Neural cell (in vitro differentiated cells): ENCODE measurements around the gene MACC1. TPM values are rescaled to one million over a fixed set of nuclear protein-coding genes. Genes with fewer than 3 reads are reported as not detected.

ENCODE experiments used
- H2AFZ ChIP-seq: fragments of 200-600, 300-800 bp; sonication (generic), shearing (Covaris generic); 2 replicates; pipeline ENCODE4 v1.6.0; 2014; ENCODE audit warnings: low read depth, mild to moderate bottlenecking, antibody characterized with exemption, low read length, moderate library complexity
- H3F3A ChIP-seq: fragments of 200-600 bp; shearing (Covaris generic); 2 replicates; pipeline ENCODE4 v1.6.1; 2016; ENCODE audit warnings: mild to moderate bottlenecking, moderate library complexity, mixed read lengths, antibody characterized with exemption, low read length; ENCODE audit not compliant: insufficient read depth, poor library complexity, severe bottlenecking
- H3K27ac ChIP-seq: fragments of 200-600, 300-800 bp; sonication (generic), shearing (Covaris generic); 2 replicates; pipeline ENCODE4 v1.5.1; 2014; ENCODE audit warnings: mild to moderate bottlenecking, low read length, moderate library complexity
- H3K27me3 ChIP-seq: fragments of 300-800, 200-600 bp; sonication (generic), shearing (Covaris generic); 2 replicates; pipeline ENCODE4 v1.6.0; 2014; ENCODE audit warnings: mild to moderate bottlenecking, low read depth, low read length, moderate library complexity; ENCODE audit not compliant: insufficient read depth
- H3K36me3 ChIP-seq: fragments of 300-800, 200-600 bp; sonication (generic), shearing (Covaris generic); 2 replicates; pipeline ENCODE4 v1.5.1; 2014; ENCODE audit warnings: mild to moderate bottlenecking, antibody characterized with exemption, low read length, moderate library complexity; ENCODE audit not compliant: insufficient read depth
- H3K4me2 ChIP-seq: fragments of 300-800, 200-600 bp; sonication (generic), shearing (Covaris generic); 2 replicates; pipeline ENCODE4 v1.6.0; 2014; ENCODE audit warnings: mild to moderate bottlenecking, low read length
- H3K4me3 ChIP-seq: fragments of 300-800, 200-600 bp; sonication (generic), shearing (Covaris generic); 2 replicates; pipeline ENCODE4 v1.5.1; 2014; ENCODE audit warnings: mild to moderate bottlenecking, low read length, moderate library complexity
- H3K79me2 ChIP-seq: fragments of 200-600 bp; shearing (Covaris generic); replicated peaks from 2 replicates; pipeline ENCODE4 v1.6.0; 2014; ENCODE audit warnings: mild to moderate bottlenecking, low read length, moderate library complexity; ENCODE audit not compliant: insufficient read depth
- H3K9ac ChIP-seq: fragments of 300-800, 200-600 bp; sonication (generic), shearing (Covaris generic); 2 replicates; pipeline ENCODE4 v1.6.1; 2016; ENCODE audit warnings: mild to moderate bottlenecking, low read length, mixed read lengths
- H3K9me2 ChIP-seq: fragments of 200-600 bp; shearing (Covaris generic); 2 replicates; pipeline ENCODE4 v1.6.1; 2016; ENCODE audit warnings: mild to moderate bottlenecking, low read length, mixed read lengths; ENCODE audit not compliant: insufficient read depth
- H3K9me3 ChIP-seq: fragments of 200-600, 300-800 bp; sonication (generic), shearing (Covaris generic); 2 replicates; pipeline ENCODE4 v1.6.1; 2016; ENCODE audit warnings: mild to moderate bottlenecking, mixed run types, low read length, moderate library complexity, mixed read lengths
- H4K20me1 ChIP-seq: fragments of 200-600 bp; shearing (Covaris generic); 2 replicates; pipeline ENCODE4 v1.6.1; 2016; ENCODE audit warnings: mild to moderate bottlenecking, mixed run types; ENCODE audit not compliant: insufficient read depth
- EP300 ChIP-seq: fragments of 450-650 bp; conservative IDR thresholded peaks from 2 replicates; pipeline ENCODE4 v1.6.1; 2014; ENCODE audit warnings: antibody characterized with exemption, mild to moderate bottlenecking, moderate library complexity; ENCODE audit not compliant: poor library complexity, severe bottlenecking
- EZH2 ChIP-seq: fragments of 200-600, 300-800 bp; shearing (Covaris generic), sonication (generic); IDR thresholded peaks from 2 replicates; pipeline ENCODE4 v1.6.1; 2014; ENCODE audit warnings: antibody characterized with exemption, low read length, borderline replicate concordance, mild to moderate bottlenecking; ENCODE audit not compliant: insufficient read depth, poor library complexity, severe bottlenecking
- MXI1 ChIP-seq: fragments of 450-650 bp; conservative IDR thresholded peaks from 2 replicates; pipeline ENCODE4 v1.6.1; 2014; ENCODE audit warnings: antibody characterized with exemption, mild to moderate bottlenecking; ENCODE audit not compliant: poor library complexity, severe bottlenecking
- POLR2AphosphoS5 ChIP-seq: IDR thresholded peaks from 2 replicates; pipeline ENCODE4 v1.6.1; 2012
- RAD21 ChIP-seq: fragments of 450-650 bp; conservative IDR thresholded peaks from 2 replicates; pipeline ENCODE4 v1.6.1; 2014; ENCODE audit warnings: antibody characterized with exemption, mild to moderate bottlenecking, moderate library complexity
- SMC3 ChIP-seq: fragments of 450-650 bp; conservative IDR thresholded peaks from 2 replicates; pipeline ENCODE4 v1.6.1; 2014; ENCODE audit warnings: antibody characterized with exemption, mild to moderate bottlenecking, moderate library complexity; ENCODE audit not compliant: poor library complexity
- TAF1 ChIP-seq: IDR thresholded peaks from 2 replicates; pipeline ENCODE4 v1.6.1; 2012; ENCODE audit warnings: low read depth
- polyA plus RNA-seq: library from polyadenylated mRNA; depleted of rRNA; stranded (reverse); fragments of >200 nt; gene quantifications from 2 replicates; pipeline ENCODE4 v1.2.3, GENCODE V29; 2014
- TF ChIP-seq, protein P1 (sequence below): IDR thresholded peaks from 2 replicates; pipeline ENCODE4 v1.6.1; 2012; ENCODE audit warnings: borderline replicate concordance
- TF ChIP-seq, protein P2 (sequence below): fragments of 450-650 bp; IDR thresholded peaks from 2 replicates; pipeline ENCODE4 v1.5.1; 2014; ENCODE audit warnings: antibody characterized with exemption, mild to moderate bottlenecking, moderate library complexity; ENCODE audit not compliant: poor library complexity, severe bottlenecking

Gene MACC1
- polyA plus RNA-seq, 1 donor from 2014 or later, result 0.20 TPM

DNA sequence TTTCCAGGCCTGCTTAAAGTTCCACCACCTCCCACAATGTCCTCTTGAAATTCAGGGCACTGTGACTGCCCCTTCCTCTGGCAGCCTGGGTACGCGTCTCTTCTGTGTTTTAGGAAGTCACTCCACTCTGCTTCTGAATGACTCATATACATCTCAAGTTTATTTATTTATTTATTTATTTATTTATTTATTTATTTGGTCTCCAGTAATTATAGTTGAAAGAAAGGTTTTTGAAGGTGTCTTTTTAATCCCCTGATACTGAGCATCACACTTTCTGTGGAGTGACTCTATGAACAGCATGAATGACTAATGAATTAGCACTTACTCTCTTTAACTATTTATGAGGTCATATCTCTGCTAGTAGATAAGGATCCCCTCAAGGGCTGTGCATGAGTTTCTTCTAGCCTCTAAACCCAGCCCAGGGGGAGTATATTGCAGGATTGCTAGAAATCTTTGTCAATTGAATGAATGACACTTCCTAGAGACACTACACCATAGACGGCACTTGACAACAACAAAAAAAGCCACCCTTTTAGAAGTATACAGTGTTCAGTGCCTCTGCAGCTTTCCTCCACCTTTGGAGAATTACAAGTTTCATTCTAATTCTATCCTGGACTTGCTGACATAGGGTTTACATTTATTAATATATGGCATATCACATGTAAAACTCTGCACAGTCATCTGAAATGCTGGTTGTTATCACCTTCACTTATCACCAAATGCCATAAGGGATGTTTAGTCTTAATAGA, 2.1 kb downstream of the MACC1 start:
- TF ChIP-seq, protein P1, sequence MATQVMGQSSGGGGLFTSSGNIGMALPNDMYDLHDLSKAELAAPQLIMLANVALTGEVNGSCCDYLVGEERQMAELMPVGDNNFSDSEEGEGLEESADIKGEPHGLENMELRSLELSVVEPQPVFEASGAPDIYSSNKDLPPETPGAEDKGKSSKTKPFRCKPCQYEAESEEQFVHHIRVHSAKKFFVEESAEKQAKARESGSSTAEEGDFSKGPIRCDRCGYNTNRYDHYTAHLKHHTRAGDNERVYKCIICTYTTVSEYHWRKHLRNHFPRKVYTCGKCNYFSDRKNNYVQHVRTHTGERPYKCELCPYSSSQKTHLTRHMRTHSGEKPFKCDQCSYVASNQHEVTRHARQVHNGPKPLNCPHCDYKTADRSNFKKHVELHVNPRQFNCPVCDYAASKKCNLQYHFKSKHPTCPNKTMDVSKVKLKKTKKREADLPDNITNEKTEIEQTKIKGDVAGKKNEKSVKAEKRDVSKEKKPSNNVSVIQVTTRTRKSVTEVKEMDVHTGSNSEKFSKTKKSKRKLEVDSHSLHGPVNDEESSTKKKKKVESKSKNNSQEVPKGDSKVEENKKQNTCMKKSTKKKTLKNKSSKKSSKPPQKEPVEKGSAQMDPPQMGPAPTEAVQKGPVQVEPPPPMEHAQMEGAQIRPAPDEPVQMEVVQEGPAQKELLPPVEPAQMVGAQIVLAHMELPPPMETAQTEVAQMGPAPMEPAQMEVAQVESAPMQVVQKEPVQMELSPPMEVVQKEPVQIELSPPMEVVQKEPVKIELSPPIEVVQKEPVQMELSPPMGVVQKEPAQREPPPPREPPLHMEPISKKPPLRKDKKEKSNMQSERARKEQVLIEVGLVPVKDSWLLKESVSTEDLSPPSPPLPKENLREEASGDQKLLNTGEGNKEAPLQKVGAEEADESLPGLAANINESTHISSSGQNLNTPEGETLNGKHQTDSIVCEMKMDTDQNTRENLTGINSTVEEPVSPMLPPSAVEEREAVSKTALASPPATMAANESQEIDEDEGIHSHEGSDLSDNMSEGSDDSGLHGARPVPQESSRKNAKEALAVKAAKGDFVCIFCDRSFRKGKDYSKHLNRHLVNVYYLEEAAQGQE, result no peak
- Histone ChIP-seq H2AFZ (no peak overlapping the region), H3K36me3 (no peaks in the 10 kb centered on the region), H3K9me2 (no peaks in the 10 kb centered on the region), H3K27me3 (no peaks in the 10 kb centered on the region), H3K27ac (no peak overlapping the region), H3K79me2 (no peaks in the 10 kb centered on the region), H3K9ac (no peak overlapping the region), H3K4me2 (no peak overlapping the region), H4K20me1 (no peaks in the 10 kb centered on the region), H3K9me3 (no peaks in the 10 kb centered on the region), H3F3A (no peaks in the 10 kb centered on the region), H3K4me3 (no peak overlapping the region)

DNA sequence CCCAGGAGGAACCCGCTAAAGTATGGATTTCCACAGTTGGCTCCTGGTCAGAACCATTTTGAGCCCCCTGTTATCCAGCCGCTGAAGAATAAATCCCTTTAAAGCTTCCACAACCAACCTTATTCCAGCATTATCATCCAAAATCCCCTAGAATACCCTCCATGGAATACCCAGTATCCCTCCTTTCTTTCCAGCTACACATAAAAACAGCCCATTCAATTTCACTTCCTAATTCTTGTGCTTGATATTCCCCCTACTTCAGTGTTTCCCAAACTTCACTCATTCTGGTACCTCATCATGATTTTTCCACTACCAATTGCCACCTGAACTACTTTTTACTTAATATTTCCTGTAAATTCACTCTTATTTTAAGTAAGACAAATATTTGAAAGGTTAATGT, 3.1 kb downstream of the MACC1 start:
- Histone ChIP-seq H3K79me2 (no peaks in the 10 kb centered on the region), H3K4me3 (no peak overlapping the region), H3K9me3 (no peaks in the 10 kb centered on the region), H3K4me2 (no peak overlapping the region), H3K27me3 (no peaks in the 10 kb centered on the region), H3K27ac (no peak overlapping the region), H3K9me2 (no peaks in the 10 kb centered on the region), H4K20me1 (no peaks in the 10 kb centered on the region), H3K9ac (no peak overlapping the region), H2AFZ (no peak overlapping the region), H3F3A (no peaks in the 10 kb centered on the region), H3K36me3 (no peaks in the 10 kb centered on the region)
- TF ChIP-seq, protein P1, result no peak

DNA sequence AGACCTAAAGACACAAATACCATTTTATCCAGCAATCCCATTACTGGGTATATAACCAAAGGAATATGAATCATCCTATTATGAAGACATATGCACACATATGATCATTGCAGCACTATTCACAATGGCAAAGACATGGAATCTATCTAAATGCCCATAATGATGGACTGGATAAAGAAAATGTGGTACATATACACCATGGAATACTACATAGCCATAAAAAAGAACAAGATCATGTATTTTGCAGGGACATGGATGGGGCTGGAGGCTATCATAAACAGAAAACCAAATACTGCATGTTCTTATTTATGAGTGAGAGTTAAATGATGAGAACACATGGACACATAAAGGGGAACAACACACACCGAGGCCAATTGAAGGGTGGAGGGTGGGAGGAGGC, 3.8 kb downstream of the MACC1 start:
- Histone ChIP-seq H3F3A (no peaks in the 10 kb centered on the region), H4K20me1 (no peaks in the 10 kb centered on the region), H2AFZ (no peak overlapping the region), H3K79me2 (no peaks in the 10 kb centered on the region), H3K4me2 (no peak overlapping the region), H3K4me3 (no peak overlapping the region), H3K36me3 (no peaks in the 10 kb centered on the region), H3K27ac (no peak overlapping the region), H3K9me3 (no peaks in the 10 kb centered on the region), H3K9ac (no peak overlapping the region), H3K9me2 (no peaks in the 10 kb centered on the region), H3K27me3 (no peaks in the 10 kb centered on the region)
- TF ChIP-seq MXI1 (no peak), POLR2AphosphoS5 (no peak), EP300 (no peak), EZH2 (no peak), SMC3 (no peak), TAF1 (no peak), RAD21 (no peak)
- TF ChIP-seq, protein P1, result no peak
- TF ChIP-seq, protein P2, sequence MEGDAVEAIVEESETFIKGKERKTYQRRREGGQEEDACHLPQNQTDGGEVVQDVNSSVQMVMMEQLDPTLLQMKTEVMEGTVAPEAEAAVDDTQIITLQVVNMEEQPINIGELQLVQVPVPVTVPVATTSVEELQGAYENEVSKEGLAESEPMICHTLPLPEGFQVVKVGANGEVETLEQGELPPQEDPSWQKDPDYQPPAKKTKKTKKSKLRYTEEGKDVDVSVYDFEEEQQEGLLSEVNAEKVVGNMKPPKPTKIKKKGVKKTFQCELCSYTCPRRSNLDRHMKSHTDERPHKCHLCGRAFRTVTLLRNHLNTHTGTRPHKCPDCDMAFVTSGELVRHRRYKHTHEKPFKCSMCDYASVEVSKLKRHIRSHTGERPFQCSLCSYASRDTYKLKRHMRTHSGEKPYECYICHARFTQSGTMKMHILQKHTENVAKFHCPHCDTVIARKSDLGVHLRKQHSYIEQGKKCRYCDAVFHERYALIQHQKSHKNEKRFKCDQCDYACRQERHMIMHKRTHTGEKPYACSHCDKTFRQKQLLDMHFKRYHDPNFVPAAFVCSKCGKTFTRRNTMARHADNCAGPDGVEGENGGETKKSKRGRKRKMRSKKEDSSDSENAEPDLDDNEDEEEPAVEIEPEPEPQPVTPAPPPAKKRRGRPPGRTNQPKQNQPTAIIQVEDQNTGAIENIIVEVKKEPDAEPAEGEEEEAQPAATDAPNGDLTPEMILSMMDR, result no peak
